ENCODE measurements around the gene ARHGAP9. TPM values are rescaled to one million over a fixed set of nuclear protein-coding genes. Genes with fewer than 3 reads are reported as not detected.
A peak's percentile ranks its signal among the peaks of the same experiment; 100 is the strongest.

Gene ARHGAP9
- total RNA-seq, 6 experiments from 2014 or later, result 3.5 to 11.0 (median 6.8) TPM

DNA sequence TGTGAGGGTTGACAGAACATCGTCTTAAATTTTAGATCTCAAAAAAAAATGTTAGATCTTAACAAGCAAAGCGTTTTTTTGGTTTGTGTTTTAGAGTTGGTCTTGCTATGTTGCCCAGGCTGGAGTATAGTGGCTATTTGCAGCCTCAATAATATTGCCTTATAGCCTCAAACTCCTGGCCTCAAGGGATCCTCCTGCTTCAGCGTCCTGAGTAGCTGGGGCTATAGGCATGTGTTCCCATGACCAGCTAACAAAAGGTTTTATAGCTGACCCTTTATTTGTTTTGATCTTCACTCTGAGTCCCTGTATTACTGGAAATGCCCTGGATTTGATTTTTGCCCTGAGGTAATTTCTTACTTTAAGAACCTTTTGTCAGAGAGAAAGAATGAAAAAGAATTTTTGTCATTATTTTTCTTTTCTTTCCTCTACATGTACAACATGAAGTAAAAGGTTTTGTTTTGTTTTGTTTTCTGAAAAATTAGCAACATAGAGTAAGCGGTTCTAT is 39.9 kb downstream of the ARHGAP9 start:
- Histone ChIP-seq H3K36me3 (no peaks in the 10 kb centered on the region), H3K27me3 (no peaks in the 10 kb centered on the region), H3K4me1 (peaks cover 0 to 50% (median 6%) of the 10 kb centered on the region in 4 donors), H3K4me3 (peak overlapping the region in 1 of 3 donors; percentile 74), H3K9me3 (no peaks in the 10 kb centered on the region), H3K27ac (peak overlapping the region; percentile 5 to 86 (median 31))
- DNase-seq, result no peak
- no peak for TF ChIP-seq POLR2A (IDR thresholded peaks at IDR 0.05)
- TF ChIP-seq, protein P1, sequence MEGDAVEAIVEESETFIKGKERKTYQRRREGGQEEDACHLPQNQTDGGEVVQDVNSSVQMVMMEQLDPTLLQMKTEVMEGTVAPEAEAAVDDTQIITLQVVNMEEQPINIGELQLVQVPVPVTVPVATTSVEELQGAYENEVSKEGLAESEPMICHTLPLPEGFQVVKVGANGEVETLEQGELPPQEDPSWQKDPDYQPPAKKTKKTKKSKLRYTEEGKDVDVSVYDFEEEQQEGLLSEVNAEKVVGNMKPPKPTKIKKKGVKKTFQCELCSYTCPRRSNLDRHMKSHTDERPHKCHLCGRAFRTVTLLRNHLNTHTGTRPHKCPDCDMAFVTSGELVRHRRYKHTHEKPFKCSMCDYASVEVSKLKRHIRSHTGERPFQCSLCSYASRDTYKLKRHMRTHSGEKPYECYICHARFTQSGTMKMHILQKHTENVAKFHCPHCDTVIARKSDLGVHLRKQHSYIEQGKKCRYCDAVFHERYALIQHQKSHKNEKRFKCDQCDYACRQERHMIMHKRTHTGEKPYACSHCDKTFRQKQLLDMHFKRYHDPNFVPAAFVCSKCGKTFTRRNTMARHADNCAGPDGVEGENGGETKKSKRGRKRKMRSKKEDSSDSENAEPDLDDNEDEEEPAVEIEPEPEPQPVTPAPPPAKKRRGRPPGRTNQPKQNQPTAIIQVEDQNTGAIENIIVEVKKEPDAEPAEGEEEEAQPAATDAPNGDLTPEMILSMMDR (IDR thresholded peaks at IDR 0.05), result no peak
- ATAC-seq, result peak in 1 of 4 donors; percentile 5
- intact Hi-C loops (cut with DNase I), result no loop called here
- 30% methylated on average over 4 of the region's 4 CpGs for WGBS (ENCODE audit: insufficient coverage, low coverage, low lambda C conversion rate, missing lambda C conversion rate)

DNA sequence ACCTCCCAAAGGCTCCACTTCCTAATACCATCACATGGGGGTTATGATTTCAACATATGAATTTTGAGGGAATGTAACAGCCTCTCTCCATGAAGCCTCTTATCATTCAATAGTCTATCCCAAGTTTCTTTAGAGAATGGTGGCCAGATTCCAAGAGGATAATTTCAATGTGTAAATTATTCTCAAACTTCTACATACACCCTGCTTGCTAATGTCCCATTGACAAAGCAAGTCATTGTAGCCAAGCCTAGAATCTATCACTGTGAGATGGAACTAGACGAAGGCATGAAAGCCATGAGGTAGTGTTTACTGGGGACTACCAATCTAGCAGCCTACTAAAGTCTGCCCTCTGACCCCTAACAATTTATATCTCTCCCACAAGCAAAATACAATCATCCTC is 41.3 kb downstream of the ARHGAP9 start:
- H3K27ac ChIP-seq, result peak overlapping the region; percentile 69 to 88 (median 86)
- TF ChIP-seq, protein P1 (IDR thresholded peaks at IDR 0.05), result no peak
- TF ChIP-seq POLR2A (IDR thresholded peaks at IDR 0.05), result no peak
- intact Hi-C loops (cut with DNase I), result no loop called here
- H3K9me3 ChIP-seq, result no peaks in the 10 kb centered on the region
- DNase-seq (no peak), ATAC-seq (no peak)
- no peaks in the 10 kb centered on the region for H3K36me3 ChIP-seq
- H3K27me3 ChIP-seq, result no peaks in the 10 kb centered on the region
- peaks cover 0 to 61% (median 5%) of the 10 kb centered on the region in 4 donors for H3K4me1 ChIP-seq
- WGBS (ENCODE audit: insufficient coverage, low coverage, low lambda C conversion rate, missing lambda C conversion rate), result 22% methylated on average over 1 of the region's 1 CpG
- peak overlapping the region in 2 of 3 donors; percentile 45 to 74 for H3K4me3 ChIP-seq

DNA sequence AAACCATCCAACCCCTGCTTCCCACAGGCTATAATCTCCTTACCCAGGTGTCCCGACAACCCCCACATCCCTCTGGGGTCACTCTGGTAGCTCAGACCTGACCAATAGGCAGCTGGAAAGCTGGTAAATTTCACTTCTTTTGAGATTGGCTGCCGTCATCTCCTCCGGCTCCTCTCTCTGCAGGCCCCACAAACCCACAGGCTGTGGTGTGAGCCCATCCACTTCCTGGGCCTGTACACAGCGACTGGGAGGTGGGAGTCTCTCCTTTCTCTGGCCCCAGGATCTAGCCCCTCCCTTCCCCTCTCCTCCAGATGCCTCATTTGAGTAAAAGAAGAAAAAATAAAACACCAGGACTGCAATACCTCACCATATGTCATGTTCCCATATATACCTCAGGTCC is 44.4 kb downstream of the ARHGAP9 start:
- WGBS (ENCODE audit: insufficient coverage, low coverage, low lambda C conversion rate, missing lambda C conversion rate), result 29% methylated on average over 4 of the region's 4 CpGs
- intact Hi-C loops (cut with DNase I), result loop anchor here in 1 of 2 donors (2.0 kb wide), 1 partner anchor 20 kb away; the partner anchor contains the start of gene INHBE
- peak; percentile 15 for TF ChIP-seq POLR2A (IDR thresholded peaks at IDR 0.05)
- TF ChIP-seq, protein P1 (IDR thresholded peaks at IDR 0.05), result no peak
- peak overlapping the region; percentile 86 to 88 (median 88) for H3K27ac ChIP-seq
- no peaks in the 10 kb centered on the region for H3K9me3 ChIP-seq
- peak overlapping the region; percentile 45 to 74 (median 48) for H3K4me3 ChIP-seq
- ATAC-seq, result peak; percentile 1 to 22 (median 17)
- no peaks in the 10 kb centered on the region for H3K27me3 ChIP-seq
- no peaks in the 10 kb centered on the region for H3K36me3 ChIP-seq
- peak in 1 of 3 donors; percentile 45 for DNase-seq
- peaks cover 0 to 69% (median 5%) of the 10 kb centered on the region in 4 donors for H3K4me1 ChIP-seq

DNA sequence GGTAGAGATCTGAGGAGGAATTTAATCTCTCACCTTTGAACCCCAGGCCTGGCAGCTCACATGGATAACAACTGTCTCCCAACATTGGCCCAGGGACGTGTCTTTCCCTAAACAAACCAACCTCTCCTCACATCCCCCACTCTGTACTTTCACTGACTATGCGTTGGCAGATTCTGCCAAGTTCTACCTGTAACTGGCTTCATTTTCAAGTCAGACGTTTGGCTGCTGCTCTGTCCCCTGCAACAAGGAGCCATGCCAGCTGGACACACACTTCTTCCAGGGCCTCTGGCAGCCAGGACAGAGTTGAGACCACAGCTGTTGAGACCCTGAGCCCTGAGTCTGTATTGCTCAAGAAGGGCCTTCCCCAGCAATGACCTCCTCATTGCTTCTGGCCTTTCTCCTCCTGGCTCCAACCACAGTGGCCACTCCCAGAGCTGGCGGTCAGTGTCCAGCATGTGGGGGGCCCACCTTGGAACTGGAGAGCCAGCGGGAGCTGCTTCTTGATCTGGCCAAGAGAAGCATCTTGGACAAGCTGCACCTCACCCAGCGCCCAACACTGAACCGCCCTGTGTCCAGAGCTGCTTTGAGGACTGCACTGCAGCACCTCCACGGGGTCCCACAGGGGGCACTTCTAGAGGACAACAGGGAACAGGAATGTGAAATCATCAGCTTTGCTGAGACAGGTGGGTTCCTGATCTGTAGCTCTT is 45.0 kb downstream of the ARHGAP9 start, which contains the start of gene INHBC:
INHBC (plus strand) TSS at position 268 of the 707 bp plus-strand sequence; CDS start at position 371, 103 bp downstream.
- TF ChIP-seq POLR2A (IDR thresholded peaks at IDR 0.05), result peak; percentile 72
- TF ChIP-seq, protein P1 (IDR thresholded peaks at IDR 0.05), result no peak
- Histone ChIP-seq H3K4me3 (peak within 1 kb of the TSS; percentile 45 to 74 (median 48)), H3K4me1 (peaks cover 0 to 64% (median 5%) of the 10 kb centered on the region in 4 donors), H3K36me3 (no peaks in the 10 kb centered on the region), H3K27ac (peak within 1 kb of the TSS; percentile 88 to 90 (median 88)), H3K27me3 (no peaks in the 10 kb centered on the region), H3K9me3 (no peaks in the 10 kb centered on the region)
- ATAC-seq (peak; percentile 56 to 75 (median 68)), DNase-seq (peak; percentile 75 to 96 (median 90))
- intact Hi-C loops (cut with DNase I), result loop anchor here in 1 of 2 donors (2.0 kb wide), 1 partner anchor 20 kb away; the partner anchor contains the start of gene INHBE
- 34% methylated on average over 8 of the region's 8 CpGs for WGBS (ENCODE audit: insufficient coverage, low coverage, low lambda C conversion rate, missing lambda C conversion rate)
